B cell (primary cell): ENCODE results near the gene CPSF4L.

Experiments used
- EZH2 ChIP-seq: IDR thresholded peaks from 2 replicates; pipeline ENCODE4 v1.6.1; 2012; ENCODE audit warnings: borderline replicate concordance, low read depth, mild to moderate bottlenecking, moderate library complexity, low read length; ENCODE audit not compliant: insufficient read depth, poor library complexity, severe bottlenecking
- TF ChIP-seq, protein P1 (sequence below): fragments of 200-600 bp; IDR thresholded peaks from one replicate; pipeline ENCODE4 v1.8.0; 2022; ENCODE audit warnings: antibody characterized with exemption, mild to moderate bottlenecking

DNA sequence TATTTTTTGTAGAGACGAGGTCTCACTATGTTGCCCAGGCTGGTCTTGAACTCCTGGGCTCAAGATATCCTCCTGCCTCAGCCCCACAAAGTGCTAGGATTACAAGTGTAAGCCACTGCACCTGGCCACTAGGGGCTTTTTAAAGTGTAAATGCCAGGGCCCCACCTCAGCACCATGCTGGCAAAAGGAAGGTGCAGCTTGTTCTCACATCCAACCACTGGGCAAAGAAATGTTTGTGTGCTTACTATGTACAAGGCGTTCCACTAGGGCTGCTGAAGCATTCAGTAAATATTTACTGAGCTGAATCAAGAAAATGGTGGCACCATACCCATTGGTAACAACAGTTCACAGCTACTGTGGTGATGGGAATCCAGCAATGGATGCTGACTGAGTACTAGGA lies 46.2 kb downstream of the CPSF4L start:
- TF ChIP-seq, protein P1, sequence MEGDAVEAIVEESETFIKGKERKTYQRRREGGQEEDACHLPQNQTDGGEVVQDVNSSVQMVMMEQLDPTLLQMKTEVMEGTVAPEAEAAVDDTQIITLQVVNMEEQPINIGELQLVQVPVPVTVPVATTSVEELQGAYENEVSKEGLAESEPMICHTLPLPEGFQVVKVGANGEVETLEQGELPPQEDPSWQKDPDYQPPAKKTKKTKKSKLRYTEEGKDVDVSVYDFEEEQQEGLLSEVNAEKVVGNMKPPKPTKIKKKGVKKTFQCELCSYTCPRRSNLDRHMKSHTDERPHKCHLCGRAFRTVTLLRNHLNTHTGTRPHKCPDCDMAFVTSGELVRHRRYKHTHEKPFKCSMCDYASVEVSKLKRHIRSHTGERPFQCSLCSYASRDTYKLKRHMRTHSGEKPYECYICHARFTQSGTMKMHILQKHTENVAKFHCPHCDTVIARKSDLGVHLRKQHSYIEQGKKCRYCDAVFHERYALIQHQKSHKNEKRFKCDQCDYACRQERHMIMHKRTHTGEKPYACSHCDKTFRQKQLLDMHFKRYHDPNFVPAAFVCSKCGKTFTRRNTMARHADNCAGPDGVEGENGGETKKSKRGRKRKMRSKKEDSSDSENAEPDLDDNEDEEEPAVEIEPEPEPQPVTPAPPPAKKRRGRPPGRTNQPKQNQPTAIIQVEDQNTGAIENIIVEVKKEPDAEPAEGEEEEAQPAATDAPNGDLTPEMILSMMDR = no peak
- TF ChIP-seq EZH2 = no peak
